Measurements from ENCODE around the gene GPR132. TPM values are rescaled to one million over a fixed set of nuclear protein-coding genes. Genes with fewer than 3 reads are reported as not detected.

GPR132 gene
- total and polyA plus RNA-seq, 2 donors (not counting 3 experiments of a cell fraction or from before 2014, with no cell fraction given), result not detected

DNA sequence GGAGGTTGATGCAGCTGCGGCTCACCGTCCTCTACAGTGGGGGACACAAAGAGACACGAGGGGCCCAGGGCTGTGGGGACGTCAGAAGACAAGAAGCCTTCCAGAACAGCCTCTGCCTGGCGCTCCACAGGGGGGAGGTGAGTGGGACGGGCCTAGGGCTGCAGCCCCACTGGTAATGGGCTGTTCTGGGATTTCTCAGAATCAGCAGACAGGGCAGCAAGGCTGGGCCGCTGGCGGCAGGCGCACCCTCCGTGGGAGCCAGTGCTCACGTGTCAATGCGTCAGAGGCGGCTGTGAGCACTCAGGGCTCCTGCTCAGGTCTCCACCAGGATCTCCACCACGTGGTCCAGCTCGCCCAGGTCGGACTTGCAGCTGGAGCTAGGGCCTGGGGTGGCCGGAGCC is 54.3 kb downstream of the GPR132 start:
- H3K4me2 ChIP-seq (ENCODE audit: insufficient read depth, low read length), result no peak overlapping the region
- H3K27me3 ChIP-seq (ENCODE audit: control insufficient read depth in 2 of 2, insufficient read depth in 2 of 2, low read length in 2 of 2), result no peaks in the 10 kb centered on the region
- H4K20me1 ChIP-seq (replicated peaks; ENCODE audit: control insufficient read depth, extremely low read depth, insufficient read depth, low read length), result no peaks in the 10 kb centered on the region
- TF ChIP-seq JUN (IDR thresholded peaks at IDR 0.05; ENCODE audit: borderline replicate concordance, insufficient read depth, insufficient read length, low read depth) (no peak), GATA2 (IDR thresholded peaks at IDR 0.05; ENCODE audit: insufficient read depth, insufficient read length, low read depth, low read length) (no peak)
- TF ChIP-seq, protein P1, sequence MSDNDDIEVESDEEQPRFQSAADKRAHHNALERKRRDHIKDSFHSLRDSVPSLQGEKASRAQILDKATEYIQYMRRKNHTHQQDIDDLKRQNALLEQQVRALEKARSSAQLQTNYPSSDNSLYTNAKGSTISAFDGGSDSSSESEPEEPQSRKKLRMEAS (IDR thresholded peaks at IDR 0.05; ENCODE audit: insufficient read depth, insufficient read length), result no peak
- no peaks in the 10 kb centered on the region for H3K9me1 ChIP-seq (replicated peaks; ENCODE audit: control insufficient read depth, extremely low read depth, insufficient read depth, low read length)
- no peaks in the 10 kb centered on the region for H3K9me3 ChIP-seq (replicated peaks; ENCODE audit: control insufficient read depth, insufficient read depth, low read length)
- H3K4me1 ChIP-seq (ENCODE audit: control insufficient read depth, extremely low read depth, insufficient read depth, low read length), result peaks cover 15% of the 10 kb centered on the region
- intact Hi-C loops (cut with micrococcal nuclease) (no loop called here), dilution Hi-C loops (cut with MboI; ENCODE audit: extremely low pct_ligation_motif_present, low sequenced_read_pairs) (no loop called here)
- ChIA-PET POLR2A (no interaction called here), CTCF (interaction anchor here (1.1 kb wide), 1 partner anchor 37 kb away, joined by 3 read pairs; no protein-coding TSS in a partner anchor)
- no peak for DNase-seq (ENCODE audit: low read depth, low spot score)
- peaks cover 68% of the 10 kb centered on the region for H3K79me2 ChIP-seq (ENCODE audit: control insufficient read depth, insufficient read depth, low read length)
- no peak for FAIRE-seq
- H3K36me3 ChIP-seq (ENCODE audit: control insufficient read depth in 2 of 2, extremely low read depth in 1 of 2, insufficient read depth in 2 of 2, low read length in 2 of 2), result peaks cover 9 to 16% of the 10 kb centered on the region in 2 experiments
- no peak overlapping the region for H2AFZ ChIP-seq (ENCODE audit: low read depth, low read length)
- no peak overlapping the region for H3K9ac ChIP-seq (replicated peaks; ENCODE audit: extremely low read depth, insufficient read depth, low read length)
- BruUV-seq (replicated peaks), result no TSS peak
- no peak overlapping the region for H3K27ac ChIP-seq (ENCODE audit: insufficient read depth, low read depth, low read length)
- H3K4me3 ChIP-seq (replicated peaks in 1 of 3; ENCODE audit: insufficient read depth in 1 of 3, low read depth in 1 of 3, low read length in 3 of 3), result no peak overlapping the region

DNA sequence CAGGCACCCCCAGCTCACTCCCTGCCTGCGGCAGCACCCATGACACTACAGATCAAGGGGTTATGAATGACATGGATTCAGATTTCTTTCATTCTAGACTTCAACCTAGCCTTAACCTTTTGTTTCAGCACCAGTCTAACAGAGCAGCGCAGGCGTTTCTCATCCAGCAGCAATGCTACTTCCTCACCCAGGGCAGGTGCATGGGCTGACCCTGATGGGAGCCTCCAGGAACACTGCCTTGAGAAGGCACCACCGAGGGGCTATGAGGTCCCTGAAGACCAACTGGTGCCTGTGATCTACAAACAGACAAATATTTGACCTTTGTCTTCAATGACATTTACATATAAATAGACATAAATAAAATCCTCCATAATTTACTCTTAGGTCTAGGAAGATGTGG is 55.1 kb downstream of the GPR132 start:
- no peak overlapping the region for H3K9ac ChIP-seq (replicated peaks; ENCODE audit: extremely low read depth, insufficient read depth, low read length)
- dilution Hi-C loops (cut with MboI; ENCODE audit: extremely low pct_ligation_motif_present, low sequenced_read_pairs) (no loop called here), intact Hi-C loops (cut with micrococcal nuclease) (no loop called here)
- H3K9me3 ChIP-seq (replicated peaks; ENCODE audit: control insufficient read depth, insufficient read depth, low read length), result no peaks in the 10 kb centered on the region
- POLR2A ChIA-PET, result no interaction called here
- H3K9me1 ChIP-seq (replicated peaks; ENCODE audit: control insufficient read depth, extremely low read depth, insufficient read depth, low read length), result no peaks in the 10 kb centered on the region
- H3K79me2 ChIP-seq (ENCODE audit: control insufficient read depth, insufficient read depth, low read length), result peaks cover 60% of the 10 kb centered on the region
- no peak overlapping the region for H3K4me2 ChIP-seq (ENCODE audit: insufficient read depth, low read length)
- no peaks in the 10 kb centered on the region for H4K20me1 ChIP-seq (replicated peaks; ENCODE audit: control insufficient read depth, extremely low read depth, insufficient read depth, low read length)
- no peak for TF ChIP-seq POLR2AphosphoS5 (IDR thresholded peaks at IDR 0.05; ENCODE audit: insufficient read depth, low read depth, low read length)
- TF ChIP-seq, protein P2, sequence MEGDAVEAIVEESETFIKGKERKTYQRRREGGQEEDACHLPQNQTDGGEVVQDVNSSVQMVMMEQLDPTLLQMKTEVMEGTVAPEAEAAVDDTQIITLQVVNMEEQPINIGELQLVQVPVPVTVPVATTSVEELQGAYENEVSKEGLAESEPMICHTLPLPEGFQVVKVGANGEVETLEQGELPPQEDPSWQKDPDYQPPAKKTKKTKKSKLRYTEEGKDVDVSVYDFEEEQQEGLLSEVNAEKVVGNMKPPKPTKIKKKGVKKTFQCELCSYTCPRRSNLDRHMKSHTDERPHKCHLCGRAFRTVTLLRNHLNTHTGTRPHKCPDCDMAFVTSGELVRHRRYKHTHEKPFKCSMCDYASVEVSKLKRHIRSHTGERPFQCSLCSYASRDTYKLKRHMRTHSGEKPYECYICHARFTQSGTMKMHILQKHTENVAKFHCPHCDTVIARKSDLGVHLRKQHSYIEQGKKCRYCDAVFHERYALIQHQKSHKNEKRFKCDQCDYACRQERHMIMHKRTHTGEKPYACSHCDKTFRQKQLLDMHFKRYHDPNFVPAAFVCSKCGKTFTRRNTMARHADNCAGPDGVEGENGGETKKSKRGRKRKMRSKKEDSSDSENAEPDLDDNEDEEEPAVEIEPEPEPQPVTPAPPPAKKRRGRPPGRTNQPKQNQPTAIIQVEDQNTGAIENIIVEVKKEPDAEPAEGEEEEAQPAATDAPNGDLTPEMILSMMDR (IDR thresholded peaks at IDR 0.05; ENCODE audit: extremely low read depth in 1 of 2, insufficient read depth in 1 of 2, low read depth in 1 of 2, low read length in 2 of 2), result no peak
- TF ChIP-seq JUN (IDR thresholded peaks at IDR 0.05; ENCODE audit: borderline replicate concordance, insufficient read depth, insufficient read length, low read depth), result no peak
- no peak for TF ChIP-seq EZH2 (IDR thresholded peaks at IDR 0.05; ENCODE audit: borderline replicate concordance, low read depth, low read length, severe bottlenecking)
- no peak for TF ChIP-seq GATA2 (IDR thresholded peaks at IDR 0.05; ENCODE audit: insufficient read depth, insufficient read length, low read depth, low read length)
- TF ChIP-seq MYC (IDR thresholded peaks at IDR 0.05; ENCODE audit: low read depth, low read length), result no peak
- TF ChIP-seq POLR2A (IDR thresholded peaks at IDR 0.05; ENCODE audit: low read depth, low read length), result no peak
- TF ChIP-seq FOS (IDR thresholded peaks at IDR 0.05; ENCODE audit: borderline replicate concordance, insufficient read depth, low read length), result no peak
- no peaks in the 10 kb centered on the region for H3K27me3 ChIP-seq (ENCODE audit: control insufficient read depth in 2 of 2, insufficient read depth in 2 of 2, low read length in 2 of 2)
- FAIRE-seq (no peak), DNase-seq (ENCODE audit: low read depth, low spot score) (no peak)
- H3K4me3 ChIP-seq (replicated peaks in 1 of 3; ENCODE audit: insufficient read depth in 1 of 3, low read depth in 1 of 3, low read length in 3 of 3), result no peak overlapping the region
- H3K36me3 ChIP-seq (ENCODE audit: control insufficient read depth in 2 of 2, extremely low read depth in 1 of 2, insufficient read depth in 2 of 2, low read length in 2 of 2), result peaks cover 9 to 16% of the 10 kb centered on the region in 2 experiments
- H2AFZ ChIP-seq (ENCODE audit: low read depth, low read length), result no peak overlapping the region
- no peak overlapping the region for H3K27ac ChIP-seq (ENCODE audit: insufficient read depth, low read depth, low read length)
- H3K4me1 ChIP-seq (ENCODE audit: control insufficient read depth, extremely low read depth, insufficient read depth, low read length), result peaks cover 7% of the 10 kb centered on the region
- CTCF ChIA-PET, result no interaction called here
- TSS peak; percentile 9 for BruUV-seq (replicated peaks)
